ENCODE data around the gene NTRK1. TPM values are rescaled to one million over a fixed set of nuclear protein-coding genes. Genes with fewer than 3 reads are reported as not detected.

Gene NTRK1
- total and polyA plus RNA-seq, 2 donors (not counting 1 experiment from before 2014, with no cell fraction given): not detected

GRCh38 chr1:156880473-156880872, 19.8 kb downstream of the NTRK1 start:
- no peak overlapping the region for H3K27ac Mint-ChIP-seq
- no peak for TF ChIP-seq CTCF (IDR thresholded peaks at IDR 0.05)
- no peak for TF ChIP-seq EZH2 (IDR thresholded peaks at IDR 0.05; ENCODE audit: borderline replicate concordance, insufficient read depth, low read depth, low read length, poor library complexity, severe bottlenecking)
- ATAC-seq (ENCODE audit: low read depth): no peak

GRCh38 chr1:156881101-156881500, 20.4 kb downstream of the NTRK1 start:
- H3K9me3 Mint-ChIP-seq (ENCODE audit: insufficient read depth): no peaks in the 10 kb centered on the region
- no peaks in the 10 kb centered on the region for H3K4me1 ChIP-seq (ENCODE audit: control insufficient read depth in 2 of 2, insufficient read depth in 2 of 2, low read length in 2 of 2)
- H3K79me2 ChIP-seq (ENCODE audit: control insufficient read depth, insufficient read depth, low read length): no peaks in the 10 kb centered on the region
- TF ChIP-seq EZH2 (IDR thresholded peaks at IDR 0.05; ENCODE audit: borderline replicate concordance, insufficient read depth, low read depth, low read length, poor library complexity, severe bottlenecking) (no peak), CTCF (IDR thresholded peaks at IDR 0.05) (no peak)
- H3K4me2 ChIP-seq (replicated peaks; ENCODE audit: low read depth, low read length, poor library complexity, severe bottlenecking): no peak overlapping the region
- H3K4me3 Mint-ChIP-seq: no peak overlapping the region
- ChIA-PET CTCF (interaction anchor here (0.8 to 1.1 kb wide), 2 partner anchors 9 to 490 kb away, joined by 3 to 8 read pairs; no protein-coding TSS in a partner anchor), POLR2A (no interaction called here)
- no peak overlapping the region for H3K27ac ChIP-seq (ENCODE audit: low read length in 2 of 2)
- WGBS (ENCODE audit: insufficient coverage): 81% methylated on average over 10 of the region's 10 CpGs
- intact Hi-C loops (cut with micrococcal nuclease): no loop called here
- H2AFZ ChIP-seq (ENCODE audit: insufficient read depth, low read depth, low read length, poor library complexity, severe bottlenecking): no peak overlapping the region
- H3K9me3 ChIP-seq (ENCODE audit: control extremely low read depth in 1 of 3, control insufficient read depth in 2 of 3, insufficient read depth in 1 of 3, low read length in 2 of 3): no peaks in the 10 kb centered on the region
- H3K27ac Mint-ChIP-seq: no peak overlapping the region
- ATAC-seq (ENCODE audit: low read depth): no peak
- H3K27me3 Mint-ChIP-seq: peaks cover 58% of the 10 kb centered on the region
- no peak overlapping the region for H3K4me3 ChIP-seq (ENCODE audit: control extremely low read depth in 1 of 5, extremely low read depth in 1 of 5, insufficient read depth in 1 of 5, low read depth in 2 of 5, low read length in 4 of 5)
- no peaks in the 10 kb centered on the region for H3K36me3 ChIP-seq (replicated peaks in 1 of 2; ENCODE audit: control extremely low read depth in 1 of 2, control insufficient read depth in 1 of 2, extremely low read depth in 1 of 2, insufficient read depth in 2 of 2, low read length in 1 of 2)
- no peak for DNase-seq
- no peaks in the 10 kb centered on the region for H3K4me1 Mint-ChIP-seq
- H3K27me3 ChIP-seq (replicated peaks in 1 of 4; ENCODE audit: control extremely low read depth in 1 of 4, control insufficient read depth in 3 of 4, insufficient read depth in 4 of 4, low read length in 3 of 4): peaks cover 0 to 41% (median 4%) of the 10 kb centered on the region in 4 experiments
- no peak overlapping the region for H3K9ac ChIP-seq (ENCODE audit: low read length)
- no peaks in the 10 kb centered on the region for H4K20me1 ChIP-seq (ENCODE audit: control insufficient read depth, insufficient read depth, low read length, poor library complexity, severe bottlenecking)

More at GRCh38 chr1:156880473-156880872, 19.8 kb downstream of the NTRK1 start:
- Histone ChIP-seq H4K20me1 (ENCODE audit: control insufficient read depth, insufficient read depth, low read length, poor library complexity, severe bottlenecking) (no peaks in the 10 kb centered on the region), H3K27me3 (replicated peaks in 1 of 4; ENCODE audit: control extremely low read depth in 1 of 4, control insufficient read depth in 3 of 4, insufficient read depth in 4 of 4, low read length in 3 of 4) (peaks cover 0 to 35% (median 4%) of the 10 kb centered on the region in 4 experiments), H3K9ac (ENCODE audit: low read length) (no peak overlapping the region), H2AFZ (ENCODE audit: insufficient read depth, low read depth, low read length, poor library complexity, severe bottlenecking) (no peak overlapping the region), H3K36me3 (replicated peaks in 1 of 2; ENCODE audit: control extremely low read depth in 1 of 2, control insufficient read depth in 1 of 2, extremely low read depth in 1 of 2, insufficient read depth in 2 of 2, low read length in 1 of 2) (no peaks in the 10 kb centered on the region), H3K4me1 (ENCODE audit: control insufficient read depth in 2 of 2, insufficient read depth in 2 of 2, low read length in 2 of 2) (no peaks in the 10 kb centered on the region), H3K79me2 (ENCODE audit: control insufficient read depth, insufficient read depth, low read length) (no peaks in the 10 kb centered on the region), H3K4me2 (replicated peaks; ENCODE audit: low read depth, low read length, poor library complexity, severe bottlenecking) (no peak overlapping the region), H3K9me3 (ENCODE audit: control extremely low read depth in 1 of 3, control insufficient read depth in 2 of 3, insufficient read depth in 1 of 3, low read length in 2 of 3) (no peaks in the 10 kb centered on the region), H3K4me3 (ENCODE audit: control extremely low read depth in 1 of 5, extremely low read depth in 1 of 5, insufficient read depth in 1 of 5, low read depth in 2 of 5, low read length in 4 of 5) (no peak overlapping the region), H3K27ac (ENCODE audit: low read length in 2 of 2) (no peak overlapping the region)
- H3K9me3 Mint-ChIP-seq (ENCODE audit: insufficient read depth): no peaks in the 10 kb centered on the region
- intact Hi-C loops (cut with micrococcal nuclease): no loop called here
- no peak overlapping the region for H3K4me3 Mint-ChIP-seq
- WGBS (ENCODE audit: insufficient coverage): 80% methylated on average over 2 of the region's 5 CpGs
- CTCF ChIA-PET: interaction anchor here (0.8 to 1.1 kb wide), 2 partner anchors 9 to 490 kb away, joined by 3 to 8 read pairs; no protein-coding TSS in a partner anchor
- DNase-seq: no peak
- peaks cover 52% of the 10 kb centered on the region for H3K27me3 Mint-ChIP-seq
- POLR2A ChIA-PET: no interaction called here
- H3K4me1 Mint-ChIP-seq: no peaks in the 10 kb centered on the region

All from B cell (primary cell).